Measurements from ENCODE around the gene LTBP4.

LTBP4 gene

DNA sequence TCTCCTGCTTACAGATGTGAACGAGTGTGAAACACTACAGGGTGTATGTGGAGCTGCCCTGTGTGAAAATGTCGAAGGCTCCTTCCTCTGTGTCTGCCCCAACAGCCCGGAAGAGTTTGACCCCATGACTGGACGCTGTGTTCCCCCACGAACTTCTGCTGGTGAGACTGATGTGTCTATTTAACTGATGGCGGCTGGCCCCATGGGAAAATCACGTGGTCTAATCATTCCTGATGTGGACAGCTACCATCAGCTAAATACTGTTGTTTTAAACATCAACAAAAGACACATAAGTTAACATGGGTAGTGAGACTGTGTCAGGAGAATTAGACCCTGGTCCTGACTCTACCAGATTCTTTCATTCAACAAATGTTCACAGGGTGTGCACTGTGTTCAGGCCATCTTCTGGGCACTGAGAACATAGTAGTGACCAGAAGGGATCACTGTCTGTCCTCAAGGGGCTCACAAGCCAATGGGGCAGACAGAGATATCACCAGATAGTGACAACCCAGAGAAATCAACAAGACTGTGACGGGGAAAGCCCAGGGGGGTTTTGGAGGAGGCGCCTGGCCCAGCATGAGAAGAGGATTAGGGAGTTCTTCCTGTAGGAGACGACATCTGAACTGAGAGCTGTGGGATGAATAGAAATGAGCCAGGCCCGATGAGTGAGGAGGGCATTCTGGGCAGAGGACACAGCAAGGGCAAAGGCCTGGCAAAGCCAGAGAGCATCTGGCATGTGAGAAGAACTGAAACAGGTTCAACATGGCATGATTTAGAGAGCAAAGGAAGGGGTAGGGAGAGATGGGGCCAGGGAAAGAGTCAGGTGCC lies 18.4 kb downstream of the LTBP4 start:
- Histone ChIP-seq H3K27me3 (ENCODE audit: insufficient read depth, poor library complexity, severe bottlenecking) (peaks cover 14% of the 10 kb centered on the region), H3K4me3 (replicated peaks; ENCODE audit: insufficient read depth, low read length) (no peak overlapping the region), H3K27ac (replicated peaks) (no peak overlapping the region)
- TF ChIP-seq GABPA (IDR thresholded peaks at IDR 0.05; ENCODE audit: low read depth) (no peak), SPI1 (IDR thresholded peaks at IDR 0.05; ENCODE audit: borderline replicate concordance, low read depth) (no peak), POLR2AphosphoS5 (IDR thresholded peaks at IDR 0.05; ENCODE audit: low read depth) (no peak)
- TF ChIP-seq, protein P1, sequence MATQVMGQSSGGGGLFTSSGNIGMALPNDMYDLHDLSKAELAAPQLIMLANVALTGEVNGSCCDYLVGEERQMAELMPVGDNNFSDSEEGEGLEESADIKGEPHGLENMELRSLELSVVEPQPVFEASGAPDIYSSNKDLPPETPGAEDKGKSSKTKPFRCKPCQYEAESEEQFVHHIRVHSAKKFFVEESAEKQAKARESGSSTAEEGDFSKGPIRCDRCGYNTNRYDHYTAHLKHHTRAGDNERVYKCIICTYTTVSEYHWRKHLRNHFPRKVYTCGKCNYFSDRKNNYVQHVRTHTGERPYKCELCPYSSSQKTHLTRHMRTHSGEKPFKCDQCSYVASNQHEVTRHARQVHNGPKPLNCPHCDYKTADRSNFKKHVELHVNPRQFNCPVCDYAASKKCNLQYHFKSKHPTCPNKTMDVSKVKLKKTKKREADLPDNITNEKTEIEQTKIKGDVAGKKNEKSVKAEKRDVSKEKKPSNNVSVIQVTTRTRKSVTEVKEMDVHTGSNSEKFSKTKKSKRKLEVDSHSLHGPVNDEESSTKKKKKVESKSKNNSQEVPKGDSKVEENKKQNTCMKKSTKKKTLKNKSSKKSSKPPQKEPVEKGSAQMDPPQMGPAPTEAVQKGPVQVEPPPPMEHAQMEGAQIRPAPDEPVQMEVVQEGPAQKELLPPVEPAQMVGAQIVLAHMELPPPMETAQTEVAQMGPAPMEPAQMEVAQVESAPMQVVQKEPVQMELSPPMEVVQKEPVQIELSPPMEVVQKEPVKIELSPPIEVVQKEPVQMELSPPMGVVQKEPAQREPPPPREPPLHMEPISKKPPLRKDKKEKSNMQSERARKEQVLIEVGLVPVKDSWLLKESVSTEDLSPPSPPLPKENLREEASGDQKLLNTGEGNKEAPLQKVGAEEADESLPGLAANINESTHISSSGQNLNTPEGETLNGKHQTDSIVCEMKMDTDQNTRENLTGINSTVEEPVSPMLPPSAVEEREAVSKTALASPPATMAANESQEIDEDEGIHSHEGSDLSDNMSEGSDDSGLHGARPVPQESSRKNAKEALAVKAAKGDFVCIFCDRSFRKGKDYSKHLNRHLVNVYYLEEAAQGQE (IDR thresholded peaks at IDR 0.05; ENCODE audit: insufficient replicate concordance, low read depth), result no peak
- TF ChIP-seq, protein P2, sequence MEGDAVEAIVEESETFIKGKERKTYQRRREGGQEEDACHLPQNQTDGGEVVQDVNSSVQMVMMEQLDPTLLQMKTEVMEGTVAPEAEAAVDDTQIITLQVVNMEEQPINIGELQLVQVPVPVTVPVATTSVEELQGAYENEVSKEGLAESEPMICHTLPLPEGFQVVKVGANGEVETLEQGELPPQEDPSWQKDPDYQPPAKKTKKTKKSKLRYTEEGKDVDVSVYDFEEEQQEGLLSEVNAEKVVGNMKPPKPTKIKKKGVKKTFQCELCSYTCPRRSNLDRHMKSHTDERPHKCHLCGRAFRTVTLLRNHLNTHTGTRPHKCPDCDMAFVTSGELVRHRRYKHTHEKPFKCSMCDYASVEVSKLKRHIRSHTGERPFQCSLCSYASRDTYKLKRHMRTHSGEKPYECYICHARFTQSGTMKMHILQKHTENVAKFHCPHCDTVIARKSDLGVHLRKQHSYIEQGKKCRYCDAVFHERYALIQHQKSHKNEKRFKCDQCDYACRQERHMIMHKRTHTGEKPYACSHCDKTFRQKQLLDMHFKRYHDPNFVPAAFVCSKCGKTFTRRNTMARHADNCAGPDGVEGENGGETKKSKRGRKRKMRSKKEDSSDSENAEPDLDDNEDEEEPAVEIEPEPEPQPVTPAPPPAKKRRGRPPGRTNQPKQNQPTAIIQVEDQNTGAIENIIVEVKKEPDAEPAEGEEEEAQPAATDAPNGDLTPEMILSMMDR (IDR thresholded peaks at IDR 0.05; ENCODE audit: insufficient read depth, low read length), result no peak
- no peak for DNase-seq (ENCODE audit: low read depth in 1 of 2, low spot score in 1 of 2)

DNA sequence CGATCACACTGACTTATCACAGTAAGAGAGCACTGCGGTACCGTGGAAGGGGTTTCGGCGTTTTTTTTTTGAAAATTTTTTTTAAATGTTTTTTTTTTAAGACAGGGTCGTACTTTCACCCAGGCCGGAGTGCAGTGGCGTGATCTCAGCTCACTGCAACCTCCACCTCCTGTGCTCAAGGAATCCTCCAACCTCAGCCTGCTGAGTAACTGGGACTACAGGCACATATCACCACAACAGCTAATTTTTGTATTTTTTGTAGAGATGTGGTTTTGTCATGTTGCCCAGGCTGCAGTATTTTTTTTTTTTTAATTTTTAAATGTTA lies 19.0 kb downstream of the LTBP4 start:
- Histone ChIP-seq H3K4me3 (replicated peaks; ENCODE audit: insufficient read depth, low read length) (no peak overlapping the region), H3K27ac (replicated peaks) (no peak overlapping the region), H3K27me3 (ENCODE audit: insufficient read depth, poor library complexity, severe bottlenecking) (peaks cover 8% of the 10 kb centered on the region)
- DNase-seq (ENCODE audit: low read depth in 1 of 2, low spot score in 1 of 2), result no peak
- TF ChIP-seq POLR2AphosphoS5 (IDR thresholded peaks at IDR 0.05; ENCODE audit: low read depth), result no peak
- TF ChIP-seq, protein P2 (IDR thresholded peaks at IDR 0.05; ENCODE audit: insufficient read depth, low read length), result no peak
- no peak for TF ChIP-seq SPI1 (IDR thresholded peaks at IDR 0.05; ENCODE audit: borderline replicate concordance, low read depth)
- no peak for TF ChIP-seq GABPA (IDR thresholded peaks at IDR 0.05; ENCODE audit: low read depth)
- TF ChIP-seq, protein P1 (IDR thresholded peaks at IDR 0.05; ENCODE audit: insufficient replicate concordance, low read depth), result no peak

DNA sequence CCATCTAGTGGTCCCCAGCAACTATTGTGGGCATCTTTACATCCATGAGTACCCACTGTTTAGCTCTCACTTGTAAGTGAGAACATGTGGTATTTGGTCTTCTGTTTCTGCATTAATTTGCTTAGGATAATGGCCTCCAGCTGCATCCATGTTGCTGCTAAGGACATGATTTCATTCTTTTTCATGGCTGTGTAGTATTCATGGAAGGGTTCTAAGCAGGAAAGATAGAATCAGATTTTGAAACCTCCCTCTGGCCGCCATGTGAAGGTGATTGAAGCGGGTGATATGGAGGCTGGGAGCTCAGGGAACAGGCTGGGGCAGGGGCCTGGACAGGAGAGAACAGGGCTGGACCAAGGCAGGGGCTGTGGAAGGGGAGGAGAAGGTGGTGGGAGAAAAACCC lies 20.1 kb downstream of the LTBP4 start:
- H3K4me3 ChIP-seq (replicated peaks; ENCODE audit: insufficient read depth, low read length), result no peak overlapping the region
- no peaks in the 10 kb centered on the region for H3K27me3 ChIP-seq (ENCODE audit: insufficient read depth, poor library complexity, severe bottlenecking)
- H3K27ac ChIP-seq (replicated peaks), result no peak overlapping the region
- no peak for DNase-seq (ENCODE audit: low read depth in 1 of 2, low spot score in 1 of 2)
- TF ChIP-seq POLR2AphosphoS5 (IDR thresholded peaks at IDR 0.05; ENCODE audit: low read depth) (no peak), GABPA (IDR thresholded peaks at IDR 0.05; ENCODE audit: low read depth) (no peak), SPI1 (IDR thresholded peaks at IDR 0.05; ENCODE audit: borderline replicate concordance, low read depth) (no peak)
- TF ChIP-seq, protein P2 (IDR thresholded peaks at IDR 0.05; ENCODE audit: insufficient read depth, low read length), result no peak
- TF ChIP-seq, protein P1 (IDR thresholded peaks at IDR 0.05; ENCODE audit: insufficient replicate concordance, low read depth), result no peak

Data from HL-60 (cell line).